HG02571 (cell line): ENCODE results near the gene AKT2.
"Not testable (repeated sequence)": the region's sequence is repeated elsewhere in the genome, so short reads cannot be mapped to it uniquely, and the experiment has no call there.

Experiments used
- ATAC-seq: cut with Tn5 transposase; IDR thresholded peaks from one replicate; pipeline ENCODE4 v1.9.1; 2021; ENCODE audit warnings: mild to moderate bottlenecking, moderate library complexity; ENCODE audit not compliant: unreplicated experiment

Gene AKT2

DNA sequence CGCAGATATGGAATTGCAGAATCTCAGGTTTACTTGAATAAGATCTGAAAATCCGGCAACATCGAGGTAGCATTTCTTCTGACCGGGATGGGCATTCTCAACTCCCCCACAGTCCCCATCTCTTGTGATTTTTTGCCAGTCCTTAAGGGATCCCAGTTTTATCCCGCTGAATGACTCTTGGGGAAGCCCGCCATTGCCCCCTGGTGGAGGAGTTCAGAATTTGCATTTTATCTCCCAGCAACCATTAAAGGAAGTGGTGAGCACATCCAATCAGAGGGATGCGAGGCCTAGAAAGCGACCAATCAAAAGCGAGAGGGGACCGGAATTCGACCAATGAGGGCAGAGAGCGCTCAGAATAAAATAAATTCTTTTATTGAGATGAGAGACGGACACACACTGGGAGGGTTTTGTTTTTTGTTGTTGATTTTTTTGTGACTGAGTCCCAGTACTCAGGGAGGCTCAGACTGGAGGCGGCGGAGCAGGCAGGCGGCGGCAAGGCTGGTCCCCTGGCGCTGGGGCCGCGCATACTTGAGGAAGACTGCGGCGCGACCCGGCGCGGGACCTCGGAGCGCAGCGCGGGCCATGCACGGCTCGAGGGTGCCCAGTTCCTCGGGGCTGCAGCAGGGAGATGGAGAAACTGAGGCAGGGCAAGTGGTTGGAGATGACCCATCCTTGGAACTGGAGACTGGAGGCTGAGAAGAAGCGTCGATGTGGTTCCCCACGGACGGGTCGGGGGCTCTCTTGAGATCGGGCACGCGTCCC lies 63.1 kb downstream of the AKT2 start:
- ATAC-seq = no peak

DNA sequence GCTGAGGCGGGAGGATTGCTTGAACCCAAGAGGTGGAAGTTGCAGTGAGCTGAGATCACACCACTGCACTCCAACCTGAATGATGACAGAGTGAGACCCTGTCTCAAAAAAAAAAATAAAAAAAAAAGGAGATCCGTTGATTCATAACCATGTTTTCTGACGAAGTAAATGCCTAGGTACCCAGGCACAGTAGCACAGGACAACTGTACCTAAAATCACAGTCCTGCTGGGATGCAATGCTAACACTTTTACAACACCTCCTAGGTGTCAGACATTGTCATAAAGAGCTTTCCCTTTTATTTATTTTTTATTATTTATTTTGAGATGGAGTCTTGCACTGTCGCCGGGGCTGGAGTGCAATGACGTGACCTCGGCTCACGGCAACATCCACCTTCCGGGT lies 64.5 kb downstream of the AKT2 start:
- no peak for ATAC-seq

- no peak for ATAC-seq
Observed at GRCh38 chr19:40219721-40220276, 65.3 kb downstream of the AKT2 start.

DNA sequence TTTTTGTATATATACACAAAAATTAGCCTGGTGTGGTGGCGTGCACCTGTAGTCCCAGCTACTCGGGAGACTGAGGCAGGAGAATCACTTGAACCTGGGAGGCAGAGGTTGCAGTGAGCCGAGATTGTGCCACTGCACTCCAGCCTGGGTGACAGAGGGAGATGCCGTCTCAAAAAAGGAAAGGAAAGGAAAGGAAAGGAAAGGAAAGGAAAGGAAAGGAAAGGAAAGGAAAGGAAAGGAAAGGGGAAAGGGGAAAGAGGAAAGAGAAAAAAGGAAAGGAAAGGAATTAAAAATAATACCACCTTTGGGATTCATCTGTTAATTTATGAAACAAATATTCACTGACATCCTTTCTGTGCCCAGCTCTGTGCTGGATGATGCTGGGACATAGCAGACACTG lies 66.1 kb downstream of the AKT2 start:
- ATAC-seq = not testable (repeated sequence)

GRCh38 chr19:40217934-40218890 lies 66.9 kb downstream of the AKT2 start, which contains the start of gene TTC9B:
Gene TTC9B (minus strand): TSS chr19:40218384. CDS start chr19:40218381, 3 bp downstream.
- ATAC-seq = no peak

GRCh38 chr19:40217027-40217810 lies 67.9 kb downstream of the AKT2 start:
- no peak for ATAC-seq

- no peak for ATAC-seq
Observed at GRCh38 chr19:40216777-40217026, 68.4 kb downstream of the AKT2 start.

- no peak for ATAC-seq
Observed at GRCh38 chr19:40216013-40216776, 69.0 kb downstream of the AKT2 start.

DNA sequence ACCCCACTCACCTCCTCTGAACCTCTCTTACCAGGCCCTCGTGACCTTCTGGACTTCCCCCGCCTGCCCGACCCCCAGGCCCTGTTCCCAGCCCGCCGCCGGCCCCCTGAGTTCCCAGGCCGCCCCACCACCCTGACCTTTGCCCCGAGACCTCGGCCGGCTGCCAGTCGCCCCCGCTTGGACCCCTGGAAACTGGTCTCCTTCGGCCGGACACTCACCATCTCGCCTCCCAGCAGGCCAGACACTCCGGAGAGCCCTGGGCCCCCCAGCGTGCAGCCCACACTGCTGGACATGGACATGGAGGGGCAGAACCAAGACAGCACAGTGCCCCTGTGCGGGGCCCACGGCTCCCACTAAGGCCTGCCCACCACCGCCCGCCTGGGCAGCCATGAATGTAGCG lies 70.2 kb downstream of the AKT2 start:
- ATAC-seq = no peak

DNA sequence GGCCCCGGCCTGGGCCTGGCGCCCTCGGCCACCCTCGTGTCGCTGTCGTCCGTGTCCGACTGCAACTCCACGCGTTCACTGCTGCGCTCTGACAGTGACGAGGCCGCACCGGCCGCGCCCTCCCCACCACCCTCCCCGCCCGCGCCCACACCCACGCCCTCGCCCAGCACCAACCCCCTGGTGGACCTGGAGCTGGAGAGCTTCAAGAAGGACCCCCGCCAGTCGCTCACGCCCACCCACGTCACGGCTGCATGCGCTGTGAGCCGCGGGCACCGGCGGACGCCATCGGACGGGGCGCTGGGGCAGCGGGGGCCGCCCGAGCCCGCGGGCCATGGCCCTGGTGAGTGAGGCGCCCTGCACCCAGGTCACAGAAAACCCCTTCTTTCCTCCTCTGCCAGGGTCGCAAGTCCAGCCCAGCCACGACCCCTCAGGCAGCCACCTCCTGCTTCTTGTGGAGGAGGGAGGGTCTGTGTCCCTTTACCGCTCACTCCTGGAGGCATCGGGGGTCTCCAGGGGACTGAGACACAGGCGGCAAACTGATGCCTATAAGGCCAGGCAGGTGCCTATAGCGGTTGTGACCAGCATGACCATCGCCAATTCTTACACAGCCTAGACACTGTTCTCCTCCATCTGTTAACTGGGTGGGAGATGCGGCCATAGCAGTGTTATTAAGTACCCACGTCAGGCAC lies 71.1 kb downstream of the AKT2 start:
- no peak for ATAC-seq

- no peak for ATAC-seq
Observed at GRCh38 chr19:40213251-40213829, 71.8 kb downstream of the AKT2 start.

GRCh38 chr19:40210889-40211288 lies 74.3 kb downstream of the AKT2 start:
- no peak for ATAC-seq

DNA sequence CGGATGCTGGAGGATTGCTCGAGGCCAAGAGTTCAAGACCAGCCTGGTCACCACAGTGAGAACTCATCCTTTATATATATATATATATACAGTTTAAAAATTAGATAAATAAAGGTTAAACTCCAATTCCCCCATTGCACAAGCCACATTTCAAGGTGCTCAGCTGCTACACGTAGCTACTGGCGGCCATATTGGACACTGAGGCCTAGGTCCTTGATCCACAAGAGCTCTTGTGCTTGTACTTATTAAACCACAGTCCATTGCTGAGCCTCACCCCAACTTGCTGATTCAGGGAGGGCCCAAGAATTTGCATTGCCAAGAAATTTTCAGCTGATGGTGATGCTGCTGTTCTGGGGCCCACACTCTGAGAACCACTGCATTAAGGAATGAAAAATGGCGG lies 76.5 kb downstream of the AKT2 start:
- ATAC-seq = no peak

DNA sequence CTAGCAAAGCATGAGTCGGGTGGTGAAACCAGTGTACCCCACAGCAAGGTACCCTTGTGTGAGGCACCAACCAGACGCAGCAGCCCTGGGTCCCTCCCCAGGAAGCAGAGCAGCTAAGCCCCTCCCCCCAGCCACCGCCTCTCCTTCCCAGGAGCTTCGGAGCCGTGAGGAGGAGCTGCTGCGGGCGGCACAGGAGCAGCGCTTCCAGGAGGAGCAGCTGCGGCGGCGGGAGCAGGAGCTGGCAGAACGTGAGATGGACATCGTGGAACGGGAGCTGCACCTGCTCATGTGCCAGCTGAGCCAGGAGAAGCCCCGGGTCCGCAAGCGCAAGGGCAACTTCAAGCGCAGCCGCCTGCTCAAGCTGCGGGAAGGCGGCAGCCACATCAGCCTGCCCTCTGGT lies 79.4 kb downstream of the AKT2 start:
- ATAC-seq = no peak

GRCh38 chr19:40204381-40204780 lies 80.8 kb downstream of the AKT2 start:
- ATAC-seq = no peak

DNA sequence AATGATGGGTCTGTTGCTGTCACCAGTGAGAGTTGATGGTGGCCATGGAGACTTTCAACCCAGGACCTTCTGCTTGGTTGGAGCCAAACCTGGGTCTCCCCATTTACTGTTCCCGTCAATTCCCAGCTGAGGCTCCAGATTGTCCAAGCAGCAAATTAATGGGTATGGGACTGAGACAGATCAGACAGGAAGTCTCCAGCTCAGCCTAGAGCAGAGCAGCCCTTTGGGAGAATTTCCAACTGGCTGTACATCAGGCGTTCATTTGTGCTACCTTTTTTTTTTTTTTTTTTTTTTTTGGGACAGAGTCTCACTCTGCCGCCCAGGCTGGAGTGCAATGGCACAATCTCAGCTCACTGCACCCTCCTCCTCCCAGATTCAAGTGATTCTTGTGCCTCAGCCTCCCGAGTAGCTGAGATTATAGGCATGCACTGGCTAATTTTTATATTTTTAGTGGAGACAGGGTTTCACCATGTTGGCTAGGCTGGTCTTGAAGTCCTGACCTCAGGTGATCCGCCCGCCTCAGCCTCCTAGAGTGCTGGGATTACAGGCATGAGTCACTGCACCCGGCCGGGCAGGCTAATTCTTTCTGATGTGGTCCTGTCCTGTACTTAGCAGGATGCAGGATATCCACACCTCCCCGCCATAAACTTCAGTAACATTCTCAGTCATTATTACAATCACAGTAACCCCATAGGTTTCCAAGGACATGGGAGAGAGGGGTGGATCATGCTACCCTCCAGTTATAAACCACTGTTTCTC lies 84.6 kb downstream of the AKT2 start:
- ATAC-seq = no peak

GRCh38 chr19:40198272-40198990 lies 86.7 kb downstream of the AKT2 start:
- no peak for ATAC-seq

DNA sequence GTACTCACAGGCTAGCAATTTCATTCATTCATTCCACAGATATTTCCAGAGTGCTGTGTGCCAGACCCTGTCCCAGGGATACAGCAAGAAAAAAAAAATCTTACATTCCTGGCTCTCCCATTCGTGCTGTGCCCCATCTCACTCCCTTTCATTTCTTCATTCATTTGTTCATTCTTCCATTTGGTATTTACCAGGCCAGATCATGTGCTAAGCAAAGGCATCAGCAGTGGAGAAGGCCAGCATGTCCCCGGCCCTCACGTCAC lies 91.6 kb downstream of the AKT2 start:
- no peak for ATAC-seq
